ENCODE data around the gene PPM1A.

PPM1A gene

GRCh38 chr14:60248697-60249318 lies at the start of gene PPM1A:
Gene PPM1A, plus strand, starts transcription at chr14:60249221. Its CDS starts 33,483 bp downstream, at chr14:60282704.
- peak; percentile 96 for DNase-seq

GRCh38 chr14:60199321-60199720 lies 49.7 kb upstream of the PPM1A start:
- DNase-seq: no peak

- DNase-seq: no peak
Measured at GRCh38 chr14:60204104-60204842, 44.7 kb upstream of the PPM1A start.

- DNase-seq: no peak
Measured at GRCh38 chr14:60204843-60205774, 43.9 kb upstream of the PPM1A start.

GRCh38 chr14:60206249-60206670 lies 42.8 kb upstream of the PPM1A start:
- DNase-seq: no peak

- DNase-seq: no peak
Measured at GRCh38 chr14:60206837-60207533, 42.0 kb upstream of the PPM1A start.

- DNase-seq: no peak
Measured at GRCh38 chr14:60210703-60211102, 38.3 kb upstream of the PPM1A start.

GRCh38 chr14:60211153-60211552 lies 37.9 kb upstream of the PPM1A start:
- no peak for DNase-seq

GRCh38 chr14:60212503-60213371 lies 36.3 kb upstream of the PPM1A start:
- no peak for DNase-seq

GRCh38 chr14:60214003-60214402 lies 35.0 kb upstream of the PPM1A start:
- no peak for DNase-seq

GRCh38 chr14:60214415-60215126 lies 34.5 kb upstream of the PPM1A start:
- DNase-seq: no peak

- no peak for DNase-seq
Measured at GRCh38 chr14:60215127-60215444, 33.9 kb upstream of the PPM1A start.

- DNase-seq: no peak
Measured at GRCh38 chr14:60215520-60216420, 33.3 kb upstream of the PPM1A start.

- no peak for DNase-seq
Measured at GRCh38 chr14:60217713-60218112, 31.3 kb upstream of the PPM1A start.

GRCh38 chr14:60220084-60220483 lies 28.9 kb upstream of the PPM1A start:
- DNase-seq: no peak

GRCh38 chr14:60220917-60221316 lies 28.1 kb upstream of the PPM1A start:
- DNase-seq: no peak

- DNase-seq: no peak
Measured at GRCh38 chr14:60221457-60221856, 27.6 kb upstream of the PPM1A start.

GRCh38 chr14:60222820-60223219 lies 26.2 kb upstream of the PPM1A start:
- no peak for DNase-seq

GRCh38 chr14:60225265-60225664 lies 23.8 kb upstream of the PPM1A start:
- no peak for DNase-seq

- no peak for DNase-seq
Measured at GRCh38 chr14:60226298-60226697, 22.7 kb upstream of the PPM1A start.

All from stimulated activated CD4-positive, alpha-beta T cell treated with anti-CD3 and anti-CD28 coated beads, Interleukin-4, amount 100 ng/mL, for 1 hour (primary cell).